GM12875 (cell line): ENCODE data around the gene MRC2.

Experiments
- H3K4me3 ChIP-seq: one replicate; pipeline ENCODE4 v1.5.1; 2011; ENCODE audit warnings: low read depth, low read length, control low read depth
- CTCF ChIP-seq: IDR thresholded peaks from 2 replicates; pipeline ENCODE4 v1.5.1; 2011; ENCODE audit warnings: low read depth, mild to moderate bottlenecking, control low read depth, inconsistent platforms, low read length, moderate library complexity, borderline replicate concordance; ENCODE audit not compliant: insufficient read depth

Gene MRC2

GRCh38 chr17:62653002-62653825, 25.7 kb downstream of the MRC2 start:
- peak overlapping the region; percentile 22 for H3K4me3 ChIP-seq
- no peak for TF ChIP-seq CTCF

- no peak for TF ChIP-seq CTCF
Measured at GRCh38 chr17:62653826-62654761, 26.6 kb downstream of the MRC2 start.

GRCh38 chr17:62655656-62656055, 28.2 kb downstream of the MRC2 start:
- TF ChIP-seq CTCF, result no peak
- H3K4me3 ChIP-seq, result no peak overlapping the region

More at GRCh38 chr17:62653826-62654761, 26.6 kb downstream of the MRC2 start:
- no peak overlapping the region for H3K4me3 ChIP-seq

GRCh38 chr17:62656446-62656845, 29.0 kb downstream of the MRC2 start:
- no peak overlapping the region for H3K4me3 ChIP-seq
- TF ChIP-seq CTCF, result no peak

- no peak overlapping the region for H3K4me3 ChIP-seq
- no peak for TF ChIP-seq CTCF
Measured at GRCh38 chr17:62657145-62657665, 29.7 kb downstream of the MRC2 start.

- H3K4me3 ChIP-seq, result no peak overlapping the region
- TF ChIP-seq CTCF, result no peak
Measured at GRCh38 chr17:62657690-62658089, 30.2 kb downstream of the MRC2 start.
